22Rv1 (cell line): ENCODE results near the gene DEFB132.
"Not testable (repeated sequence)": the region's sequence is repeated elsewhere in the genome, so short reads cannot be mapped to it uniquely, and the experiment has no call there.

Experiments used
- H3K27ac ChIP-seq: fragments of 450-650 bp; 2 replicates; pipeline ENCODE4 v1.5.1; 2017
- ZFX ChIP-seq: fragments of 450-650 bp; IDR thresholded peaks from 2 replicates; pipeline ENCODE4 v1.6.1; 2017; ENCODE audit warnings: antibody characterized with exemption, borderline replicate concordance
- TF ChIP-seq, protein P1 (sequence below): fragments of 450-650 bp; IDR thresholded peaks from 2 replicates; pipeline ENCODE4 v1.5.1; 2017; ENCODE audit warnings: mild to moderate bottlenecking

The DEFB132 gene

DNA sequence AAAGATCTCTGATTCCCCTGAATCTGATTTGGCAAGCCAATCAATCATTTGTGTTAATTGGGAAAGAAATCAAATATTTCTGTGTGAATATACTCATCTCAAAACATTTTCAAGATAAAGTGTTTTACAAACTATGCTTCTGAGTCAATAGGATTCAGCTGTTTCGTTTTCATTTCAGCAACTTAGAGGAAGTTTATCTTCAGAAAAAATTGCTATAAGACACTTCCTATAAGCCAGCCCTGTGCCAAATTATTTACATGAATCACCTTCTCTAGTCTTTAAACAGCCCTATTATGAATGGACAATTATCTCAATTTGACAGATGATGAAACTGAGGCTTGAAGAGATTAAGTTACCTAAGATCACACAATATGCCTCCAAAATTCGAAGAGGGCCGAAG is 19.6 kb upstream of the DEFB132 start:
- no peak overlapping the region for H3K27ac ChIP-seq
- TF ChIP-seq, protein P1, sequence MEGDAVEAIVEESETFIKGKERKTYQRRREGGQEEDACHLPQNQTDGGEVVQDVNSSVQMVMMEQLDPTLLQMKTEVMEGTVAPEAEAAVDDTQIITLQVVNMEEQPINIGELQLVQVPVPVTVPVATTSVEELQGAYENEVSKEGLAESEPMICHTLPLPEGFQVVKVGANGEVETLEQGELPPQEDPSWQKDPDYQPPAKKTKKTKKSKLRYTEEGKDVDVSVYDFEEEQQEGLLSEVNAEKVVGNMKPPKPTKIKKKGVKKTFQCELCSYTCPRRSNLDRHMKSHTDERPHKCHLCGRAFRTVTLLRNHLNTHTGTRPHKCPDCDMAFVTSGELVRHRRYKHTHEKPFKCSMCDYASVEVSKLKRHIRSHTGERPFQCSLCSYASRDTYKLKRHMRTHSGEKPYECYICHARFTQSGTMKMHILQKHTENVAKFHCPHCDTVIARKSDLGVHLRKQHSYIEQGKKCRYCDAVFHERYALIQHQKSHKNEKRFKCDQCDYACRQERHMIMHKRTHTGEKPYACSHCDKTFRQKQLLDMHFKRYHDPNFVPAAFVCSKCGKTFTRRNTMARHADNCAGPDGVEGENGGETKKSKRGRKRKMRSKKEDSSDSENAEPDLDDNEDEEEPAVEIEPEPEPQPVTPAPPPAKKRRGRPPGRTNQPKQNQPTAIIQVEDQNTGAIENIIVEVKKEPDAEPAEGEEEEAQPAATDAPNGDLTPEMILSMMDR, result no peak
- no peak for TF ChIP-seq ZFX

DNA sequence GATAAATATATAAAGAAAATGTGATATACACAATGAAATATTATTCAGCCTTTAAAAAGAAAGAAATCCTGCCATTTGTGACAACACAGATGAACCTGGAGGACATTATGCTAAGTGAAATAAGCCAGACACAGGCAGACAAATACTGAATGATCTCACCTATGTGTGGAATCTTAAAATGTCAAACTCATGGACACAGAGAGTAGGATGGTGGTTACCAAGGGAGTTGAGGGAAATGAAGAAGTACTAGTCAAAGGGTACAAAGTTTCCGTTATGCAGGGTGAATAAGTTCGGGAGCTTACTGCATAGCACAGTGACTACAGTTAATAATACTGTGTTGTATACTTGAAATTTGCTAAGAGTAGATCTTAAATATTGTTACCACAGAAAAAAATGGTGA is 14.6 kb upstream of the DEFB132 start:
- H3K27ac ChIP-seq, result no peak overlapping the region
- no peak for TF ChIP-seq ZFX
- TF ChIP-seq, protein P1, result no peak

DNA sequence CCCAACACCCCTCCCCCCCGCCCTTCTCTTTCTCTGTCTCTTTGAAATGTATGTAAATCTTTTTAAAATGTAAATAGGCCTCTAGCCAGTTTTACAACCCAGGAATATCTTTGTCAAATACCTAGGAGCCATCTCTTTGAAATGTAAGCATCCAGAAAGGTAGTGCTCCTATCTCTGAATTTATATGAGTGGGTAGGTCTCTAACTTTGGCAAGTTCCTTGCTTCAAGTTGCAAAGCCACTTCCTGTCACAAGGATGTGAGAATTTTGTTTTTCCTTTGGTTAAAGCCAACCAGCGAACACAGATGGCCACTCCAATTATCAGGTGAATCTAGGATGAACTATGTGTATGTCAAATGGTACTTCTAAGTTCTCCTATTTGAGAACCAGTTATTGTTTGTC is 6.2 kb upstream of the DEFB132 start:
- no peak overlapping the region for H3K27ac ChIP-seq
- TF ChIP-seq, protein P1, result no peak
- TF ChIP-seq ZFX, result no peak

DNA sequence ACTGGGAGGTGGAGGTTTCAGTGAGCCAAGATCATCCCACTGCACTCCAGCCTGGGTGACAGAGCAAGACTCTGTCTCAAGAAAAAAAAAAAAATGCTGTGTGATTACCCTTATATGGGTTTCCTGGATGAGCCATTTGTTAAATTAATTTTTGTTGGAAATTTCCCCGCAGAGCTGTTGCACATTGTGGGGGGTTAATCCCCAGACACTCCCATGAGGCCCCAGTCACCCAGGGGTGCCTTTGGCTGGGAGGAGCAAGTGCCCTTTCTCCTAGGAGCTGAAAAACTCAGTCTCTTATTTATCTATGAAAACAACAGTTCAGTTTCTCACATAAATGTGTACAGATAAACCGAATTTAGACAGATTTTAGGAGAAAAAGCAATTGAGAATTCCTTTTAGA is 4.7 kb upstream of the DEFB132 start:
- H3K27ac ChIP-seq, result no peak overlapping the region
- no peak for TF ChIP-seq ZFX
- TF ChIP-seq, protein P1, result no peak

DNA sequence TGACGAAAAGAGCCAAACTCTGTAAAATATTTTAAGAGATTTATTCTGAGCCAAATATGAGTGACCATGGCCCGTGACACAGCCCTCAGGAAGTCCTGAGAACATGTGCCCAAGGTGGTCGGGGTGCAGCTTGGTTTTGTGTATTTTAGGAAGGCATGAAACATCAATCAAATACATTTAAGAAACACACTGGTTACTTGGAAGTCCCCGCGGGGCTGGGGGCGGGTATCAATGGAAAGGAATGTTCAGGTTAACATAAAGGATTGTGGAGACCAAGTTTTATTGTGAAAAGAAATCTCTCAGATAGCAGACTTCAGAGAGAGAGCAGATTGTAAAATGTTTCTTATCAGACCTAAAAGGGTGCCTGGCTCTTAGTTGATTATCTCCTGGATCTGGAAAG is 4.1 kb upstream of the DEFB132 start:
- H3K27ac ChIP-seq, result not testable (repeated sequence)

DNA sequence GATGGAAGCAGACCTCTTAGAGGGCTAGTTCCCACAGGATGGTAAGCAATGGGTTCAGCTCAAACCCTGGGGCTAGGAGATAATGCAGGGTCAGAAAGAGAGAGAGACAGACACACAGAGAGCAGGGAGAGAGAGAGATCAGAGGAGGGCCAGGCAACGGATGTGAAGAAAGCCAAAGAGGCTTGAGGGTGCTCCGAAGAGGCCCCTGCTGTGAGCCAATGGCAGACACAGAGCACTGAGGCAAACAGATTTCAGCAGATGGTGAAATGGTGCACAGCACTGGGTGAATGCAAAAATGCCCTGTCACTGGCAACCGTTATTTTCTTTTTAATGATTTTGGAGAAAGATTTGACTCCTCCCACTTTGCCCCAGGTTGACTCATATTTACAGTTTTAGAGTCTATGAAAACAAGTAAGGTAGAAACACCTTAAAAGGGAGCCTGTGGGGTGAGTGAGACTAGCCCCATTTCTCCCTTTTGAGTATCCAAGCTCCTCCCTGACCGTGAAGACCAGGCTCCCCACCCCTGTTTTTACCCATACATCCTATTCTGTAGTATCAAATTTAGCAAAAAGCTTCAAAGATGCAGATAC is 840 bp downstream of the DEFB132 start:
- TF ChIP-seq ZFX, result no peak
- TF ChIP-seq, protein P1, result no peak

DNA sequence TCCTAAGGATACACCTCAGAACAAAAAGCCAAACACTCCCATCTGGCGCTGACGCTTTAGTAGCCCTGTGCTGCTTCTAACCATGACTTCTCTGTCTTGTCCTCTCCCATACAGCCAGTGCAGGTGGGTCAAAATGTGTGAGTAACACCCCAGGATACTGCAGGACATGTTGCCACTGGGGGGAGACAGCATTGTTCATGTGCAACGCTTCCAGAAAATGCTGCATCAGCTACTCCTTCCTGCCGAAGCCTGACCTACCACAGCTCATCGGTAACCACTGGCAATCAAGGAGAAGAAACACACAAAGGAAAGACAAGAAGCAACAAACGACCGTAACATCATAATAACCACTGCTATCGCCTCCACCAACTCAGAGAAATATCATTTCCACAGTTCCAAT is 1.4 kb downstream of the DEFB132 start:
- H3K27ac ChIP-seq, result no peak overlapping the region
- no peak for TF ChIP-seq ZFX
- TF ChIP-seq, protein P1, result no peak

More for the DNA sequence above, 840 bp downstream of the DEFB132 start:
- no peak overlapping the region for H3K27ac ChIP-seq

DNA sequence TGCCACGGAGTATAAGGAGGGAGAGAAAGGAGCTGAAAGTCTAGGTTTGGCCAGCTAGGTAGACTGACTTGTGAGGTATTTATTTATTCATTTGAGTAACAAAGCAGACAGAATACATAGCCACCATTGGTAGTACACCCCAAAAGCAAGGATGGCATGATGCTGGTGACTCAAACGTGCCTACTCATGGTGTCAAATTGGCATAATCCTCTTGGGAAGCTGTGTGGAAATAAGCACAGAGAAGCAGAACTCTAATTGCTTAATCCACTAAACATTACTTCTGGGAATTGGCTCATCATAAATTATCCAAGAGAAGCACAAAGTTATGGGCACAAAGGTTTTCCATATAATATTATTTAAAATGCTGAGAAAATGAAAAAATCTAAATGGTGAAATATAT is 2.5 kb downstream of the DEFB132 start:
- H3K27ac ChIP-seq, result no peak overlapping the region
- TF ChIP-seq, protein P1, result no peak
- no peak for TF ChIP-seq ZFX
